Measurements from ENCODE around the gene KCTD14. TPM values are rescaled to one million over a fixed set of nuclear protein-coding genes. Genes with fewer than 3 reads are reported as not detected.
A peak's percentile ranks its signal among the peaks of the same experiment; 100 is the strongest.

The KCTD14 gene
- total and polyA plus RNA-seq, 9 of the 15 experiments (the other 6 are each of a cell fraction or from before 2014, with no cell fraction given): 0.04 to 0.30 (median 0.11) TPM; not detected in 2

DNA sequence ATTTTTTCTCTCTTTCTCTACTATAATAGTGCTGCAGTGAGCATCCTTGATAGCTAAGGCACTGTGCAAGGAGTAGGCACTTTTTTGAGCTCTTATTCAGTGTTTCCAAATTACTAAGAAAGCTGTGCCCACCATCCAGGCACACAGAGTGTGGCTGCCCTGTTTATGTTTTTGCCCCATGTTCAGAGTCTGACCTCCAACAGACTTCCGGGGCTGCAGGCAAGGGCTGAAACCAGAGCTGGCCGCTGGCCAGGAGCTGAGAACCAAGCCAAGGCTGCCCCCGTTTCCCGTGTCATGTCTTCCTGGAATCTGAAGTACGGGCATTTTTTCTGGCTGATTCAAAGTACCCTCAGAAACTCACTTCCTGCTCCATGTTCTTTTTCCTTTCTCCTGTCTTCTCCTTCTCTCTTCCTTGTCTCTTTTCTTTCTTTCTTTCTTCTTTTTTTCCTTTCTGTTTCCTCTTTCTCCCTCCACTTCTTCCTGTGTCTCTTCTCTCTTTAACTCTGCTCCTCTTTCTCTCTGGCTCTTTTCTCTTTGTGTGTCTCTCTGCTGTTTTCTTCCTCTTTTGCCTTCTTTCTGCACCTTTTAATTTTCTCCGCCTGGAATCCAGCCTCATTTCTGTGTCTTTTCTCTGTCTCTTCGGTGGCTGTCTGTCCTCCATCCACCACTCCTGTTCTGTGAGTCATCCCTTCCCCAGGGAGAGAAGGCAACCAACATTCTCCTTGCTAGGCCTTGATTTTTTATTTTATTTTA is 17.0 kb upstream of the KCTD14 start (continued):
- TF ChIP-seq, protein P1, sequence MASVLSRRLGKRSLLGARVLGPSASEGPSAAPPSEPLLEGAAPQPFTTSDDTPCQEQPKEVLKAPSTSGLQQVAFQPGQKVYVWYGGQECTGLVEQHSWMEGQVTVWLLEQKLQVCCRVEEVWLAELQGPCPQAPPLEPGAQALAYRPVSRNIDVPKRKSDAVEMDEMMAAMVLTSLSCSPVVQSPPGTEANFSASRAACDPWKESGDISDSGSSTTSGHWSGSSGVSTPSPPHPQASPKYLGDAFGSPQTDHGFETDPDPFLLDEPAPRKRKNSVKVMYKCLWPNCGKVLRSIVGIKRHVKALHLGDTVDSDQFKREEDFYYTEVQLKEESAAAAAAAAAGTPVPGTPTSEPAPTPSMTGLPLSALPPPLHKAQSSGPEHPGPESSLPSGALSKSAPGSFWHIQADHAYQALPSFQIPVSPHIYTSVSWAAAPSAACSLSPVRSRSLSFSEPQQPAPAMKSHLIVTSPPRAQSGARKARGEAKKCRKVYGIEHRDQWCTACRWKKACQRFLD (CRISPR knock-in tag; IDR thresholded peaks at IDR 0.05): peak; percentile 32; the same call in 1 of the 2 replicates
- TF ChIP-seq PTRF (tag; IDR thresholded peaks at IDR 0.05): 0 out of 2 replicates have a peak, but pooled peaks have one; percentile 7
- peak; percentile 53 for TF ChIP-seq SMARCA5 (IDR thresholded peaks at IDR 0.05)
- TF ChIP-seq TGIF2 (CRISPR knock-in tag; IDR thresholded peaks at IDR 0.05): no peak
- no peak for TF ChIP-seq KAT7 (CRISPR knock-in tag; IDR thresholded peaks at IDR 0.05; ENCODE audit: borderline replicate concordance)
- no peak for TF ChIP-seq HNRNPK (IDR thresholded peaks at IDR 0.05; ENCODE audit: low read depth, low read length, poor library complexity, severe bottlenecking)
- no peak for TF ChIP-seq E2F3 (CRISPR knock-in tag; IDR thresholded peaks at IDR 0.05)
- TF ChIP-seq NFIX (CRISPR knock-in tag; IDR thresholded peaks at IDR 0.05; ENCODE audit: low read depth): peak; percentile 46; the same call in 1 of the 2 replicates
- TF ChIP-seq, protein P2, sequence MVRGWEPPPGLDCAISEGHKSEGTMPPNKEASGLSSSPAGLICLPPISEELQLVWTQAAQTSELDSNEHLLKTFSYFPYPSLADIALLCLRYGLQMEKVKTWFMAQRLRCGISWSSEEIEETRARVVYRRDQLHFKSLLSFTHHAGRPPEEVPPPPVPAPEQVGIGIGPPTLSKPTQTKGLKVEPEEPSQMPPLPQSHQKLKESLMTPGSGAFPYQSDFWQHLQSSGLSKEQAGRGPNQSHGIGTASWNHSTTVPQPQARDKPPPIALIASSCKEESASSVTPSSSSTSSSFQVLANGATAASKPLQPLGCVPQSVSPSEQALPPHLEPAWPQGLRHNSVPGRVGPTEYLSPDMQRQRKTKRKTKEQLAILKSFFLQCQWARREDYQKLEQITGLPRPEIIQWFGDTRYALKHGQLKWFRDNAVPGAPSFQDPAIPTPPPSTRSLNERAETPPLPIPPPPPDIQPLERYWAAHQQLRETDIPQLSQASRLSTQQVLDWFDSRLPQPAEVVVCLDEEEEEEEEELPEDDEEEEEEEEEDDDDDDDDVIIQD (CRISPR knock-in tag; IDR thresholded peaks at IDR 0.05): no peak
- TF ChIP-seq, protein P3, sequence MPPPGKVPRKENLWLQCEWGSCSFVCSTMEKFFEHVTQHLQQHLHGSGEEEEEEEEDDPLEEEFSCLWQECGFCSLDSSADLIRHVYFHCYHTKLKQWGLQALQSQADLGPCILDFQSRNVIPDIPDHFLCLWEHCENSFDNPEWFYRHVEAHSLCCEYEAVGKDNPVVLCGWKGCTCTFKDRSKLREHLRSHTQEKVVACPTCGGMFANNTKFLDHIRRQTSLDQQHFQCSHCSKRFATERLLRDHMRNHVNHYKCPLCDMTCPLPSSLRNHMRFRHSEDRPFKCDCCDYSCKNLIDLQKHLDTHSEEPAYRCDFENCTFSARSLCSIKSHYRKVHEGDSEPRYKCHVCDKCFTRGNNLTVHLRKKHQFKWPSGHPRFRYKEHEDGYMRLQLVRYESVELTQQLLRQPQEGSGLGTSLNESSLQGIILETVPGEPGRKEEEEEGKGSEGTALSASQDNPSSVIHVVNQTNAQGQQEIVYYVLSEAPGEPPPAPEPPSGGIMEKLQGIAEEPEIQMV (tag; conservative IDR thresholded peaks at IDR 0.05; ENCODE audit: low read depth): peak; percentile 70
- TF ChIP-seq ZNF586 (CRISPR knock-in tag; conservative IDR thresholded peaks at IDR 0.05): no peak
- TF ChIP-seq, protein P4, sequence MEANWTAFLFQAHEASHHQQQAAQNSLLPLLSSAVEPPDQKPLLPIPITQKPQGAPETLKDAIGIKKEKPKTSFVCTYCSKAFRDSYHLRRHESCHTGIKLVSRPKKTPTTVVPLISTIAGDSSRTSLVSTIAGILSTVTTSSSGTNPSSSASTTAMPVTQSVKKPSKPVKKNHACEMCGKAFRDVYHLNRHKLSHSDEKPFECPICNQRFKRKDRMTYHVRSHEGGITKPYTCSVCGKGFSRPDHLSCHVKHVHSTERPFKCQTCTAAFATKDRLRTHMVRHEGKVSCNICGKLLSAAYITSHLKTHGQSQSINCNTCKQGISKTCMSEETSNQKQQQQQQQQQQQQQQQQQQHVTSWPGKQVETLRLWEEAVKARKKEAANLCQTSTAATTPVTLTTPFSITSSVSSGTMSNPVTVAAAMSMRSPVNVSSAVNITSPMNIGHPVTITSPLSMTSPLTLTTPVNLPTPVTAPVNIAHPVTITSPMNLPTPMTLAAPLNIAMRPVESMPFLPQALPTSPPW (CRISPR knock-in tag; IDR thresholded peaks at IDR 0.05): no peak; the same call in none of the 2 replicates
- no peak for TF ChIP-seq CHCHD3 (CRISPR knock-in tag; IDR thresholded peaks at IDR 0.05)
- no peak for TF ChIP-seq SREBF2 (CRISPR knock-in tag; IDR thresholded peaks at IDR 0.05)
- TF ChIP-seq HMGN3 (IDR thresholded peaks at IDR 0.05; ENCODE audit: borderline replicate concordance, extremely low read depth, insufficient read length, low read depth, low read length): no peak
- no peak for TF ChIP-seq TBP (optimal IDR thresholded peaks at IDR 0.05; ENCODE audit: low read depth, low read length)
- peak; percentile 85 for TF ChIP-seq SMARCA4 (IDR thresholded peaks at IDR 0.05)
- TF ChIP-seq MAZ (CRISPR knock-in tag; conservative IDR thresholded peaks at IDR 0.05 in 1 of 2, IDR thresholded peaks at IDR 0.05 in 1 of 2): no peak
- peak; percentile 83 for TF ChIP-seq NCOA4 (IDR thresholded peaks at IDR 0.05; ENCODE audit: partially characterized antibody)
- no peak for TF ChIP-seq BDP1 (IDR thresholded peaks at IDR 0.05; ENCODE audit: insufficient read depth, insufficient read length)
- TF ChIP-seq CHD4 (IDR thresholded peaks at IDR 0.05; ENCODE audit: insufficient read depth, insufficient replicate concordance, low read depth, low read length, poor library complexity, severe bottlenecking): no peak
- no peak for TF ChIP-seq ZSCAN32 (CRISPR knock-in tag; IDR thresholded peaks at IDR 0.05)
